WTC11 (cell line): ENCODE results near the gene DOC2A. TPM values are rescaled to one million over a fixed set of nuclear protein-coding genes. Genes with fewer than 3 reads are reported as not detected.

Experiments used
- ATAC-seq: fragments of 200-7000 bp; cut with Tn5 transposase; 2 replicates; pipeline ENCODE4 v1.10.0; 2021; ENCODE audit warnings: mild to moderate bottlenecking, moderate library complexity
- CTCF ChIA-PET: fragments of 300-600 bp; sonication (Branson Sonifier 250); formaldehyde crosslinking; loops from one replicate; lab custom pipeline; 2021; ENCODE audit warnings: antibody characterized with exemption; lab: Charles Lee
- POLR2A ChIA-PET: fragments of 350-600 bp; sonication (Branson Sonifier 250); formaldehyde crosslinking; loops from one replicate; lab custom pipeline; 2021; ENCODE audit warnings: antibody characterized with exemption; lab: Charles Lee
- DNase-seq: peaks from one replicate; pipeline ENCODE4 v3.0.0; 2021; ENCODE audit warnings: low spot score
- H3K27ac Mint-ChIP-seq: 2 replicates; pipeline ENCODE4 v1.8.0; 2021; ENCODE audit warnings: mixed read lengths
- H3K27me3 Mint-ChIP-seq: 2 replicates; pipeline ENCODE4 v1.8.0; 2021; ENCODE audit warnings: low read depth, mild to moderate bottlenecking, moderate library complexity, mixed read lengths
- H3K36me3 Mint-ChIP-seq: 2 replicates; pipeline ENCODE4 v1.8.0; 2021; ENCODE audit warnings: mixed read lengths
- H3K4me1 Mint-ChIP-seq: 2 replicates; pipeline ENCODE4 v1.8.0; 2022; ENCODE audit warnings: mixed read lengths
- H3K4me3 Mint-ChIP-seq: 2 replicates; pipeline ENCODE4 v1.8.0; 2021; ENCODE audit warnings: mild to moderate bottlenecking, moderate library complexity, mixed read lengths
- H3K9me3 Mint-ChIP-seq: 2 replicates; pipeline ENCODE4 v1.8.0; 2021; ENCODE audit warnings: mixed read lengths
- ATF2 ChIP-seq: sonication (generic); formaldehyde crosslinking; IDR thresholded peaks from 2 replicates; pipeline ENCODE4 v1.8.1; 2022; ENCODE audit warnings: low read depth, missing genetic modification reagents, borderline replicate concordance
- CBFB ChIP-seq: sonication (generic); formaldehyde crosslinking; IDR thresholded peaks from 2 replicates; pipeline ENCODE4 v1.8.1; 2022; ENCODE audit warnings: mild to moderate bottlenecking, low read depth, missing genetic modification reagents
- CDX4 ChIP-seq: fragments of 250-450 bp; sonication (Bioruptor Pico); IDR thresholded peaks from 2 replicates; pipeline ENCODE4 v1.9.0; 2021; ENCODE audit warnings: moderate library complexity, mild to moderate bottlenecking, inconsistent platforms, borderline replicate concordance
- CREM ChIP-seq: sonication (generic); formaldehyde crosslinking; IDR thresholded peaks from 2 replicates; pipeline ENCODE4 v1.8.1; 2022; ENCODE audit warnings: mild to moderate bottlenecking, missing genetic modification reagents, moderate library complexity
- FOXK1 ChIP-seq: sonication (generic); formaldehyde crosslinking; IDR thresholded peaks from 2 replicates; pipeline ENCODE4 v1.8.0; 2022; ENCODE audit warnings: mild to moderate bottlenecking, moderate library complexity, missing genetic modification reagents
- GABPB1 ChIP-seq: sonication (generic); formaldehyde crosslinking; IDR thresholded peaks from 2 replicates; pipeline ENCODE4 v1.8.1; 2023; ENCODE audit warnings: mild to moderate bottlenecking, missing genetic modification reagents
- KAT7 ChIP-seq: sonication (generic); formaldehyde crosslinking; IDR thresholded peaks from 2 replicates; pipeline ENCODE4 v1.8.1; 2023; ENCODE audit warnings: missing genetic modification reagents, mild to moderate bottlenecking, borderline replicate concordance
- NFATC4 ChIP-seq: fragments of 250-450 bp; sonication (Bioruptor Pico); IDR thresholded peaks from 2 replicates; pipeline ENCODE4 v1.9.0; 2021; ENCODE audit warnings: mild to moderate bottlenecking
- RELA ChIP-seq: sonication (generic); formaldehyde crosslinking; IDR thresholded peaks from 2 replicates; pipeline ENCODE4 v1.8.1; 2022; ENCODE audit warnings: missing genetic modification reagents, mild to moderate bottlenecking, borderline replicate concordance
- SOX15 ChIP-seq: fragments of 250-450 bp; sonication (Bioruptor Pico); IDR thresholded peaks from 2 replicates; pipeline ENCODE4 v1.9.0; 2021; ENCODE audit warnings: mild to moderate bottlenecking
- TEAD1 ChIP-seq: sonication (generic); formaldehyde crosslinking; IDR thresholded peaks from 2 replicates; pipeline ENCODE4 v1.8.0; 2022; ENCODE audit warnings: mild to moderate bottlenecking, missing genetic modification reagents
- TEAD4 ChIP-seq: sonication (generic); formaldehyde crosslinking; IDR thresholded peaks from 2 replicates; pipeline ENCODE4 v1.8.0; 2022; ENCODE audit warnings: mild to moderate bottlenecking, missing genetic modification reagents
- ZNF138 ChIP-seq: sonication (generic); formaldehyde crosslinking; conservative IDR thresholded peaks from 2 replicates; pipeline ENCODE4 v1.8.1; 2022; ENCODE audit warnings: mild to moderate bottlenecking, moderate library complexity, missing genetic modification reagents
- ZNF671 ChIP-seq: fragments of 250-450 bp; sonication (Bioruptor Pico); IDR thresholded peaks from 2 replicates; pipeline ENCODE4 v1.8.0; 2021; ENCODE audit warnings: mild to moderate bottlenecking
- total RNA-seq: library from RNA; stranded (reverse); gene quantifications from 3 replicates; pipeline ENCODE4 v1.2.3, GENCODE V29; 2021
- TF ChIP-seq, protein P1 (sequence below): sonication (generic); formaldehyde crosslinking; IDR thresholded peaks from 2 replicates; pipeline ENCODE4 v1.8.0; 2023; ENCODE audit warnings: missing genetic modification reagents

Gene DOC2A
- total RNA-seq, 1 experiment from 2014 or later = 10.8 TPM

GRCh38 chr16:29958756-29959155, 52.1 kb downstream of the DOC2A start:
- no peak for ATAC-seq
- Mint-ChIP-seq H3K36me3 (no peaks in the 10 kb centered on the region), H3K4me1 (peaks cover 13% of the 10 kb centered on the region), H3K4me3 (no peak overlapping the region), H3K27me3 (peaks cover 12% of the 10 kb centered on the region), H3K27ac (no peak overlapping the region), H3K9me3 (no peaks in the 10 kb centered on the region)
- no peak for DNase-seq
- CTCF ChIA-PET = interaction anchor here (0.7 to 1.1 kb wide), 2 partner anchors 15 to 129 kb away, joined by 3 read pairs; partner anchors contain the start of gene TAOK2
- TF ChIP-seq CREM (CRISPR knock-in tag) (no peak), TEAD4 (CRISPR knock-in tag) (no peak), RELA (CRISPR knock-in tag) (no peak), SOX15 (CRISPR knock-in tag) (no peak), CBFB (CRISPR knock-in tag) (no peak), ZNF138 (CRISPR knock-in tag) (no peak), FOXK1 (no peak), ATF2 (CRISPR knock-in tag) (no peak), NFATC4 (CRISPR knock-in tag) (no peak), CDX4 (CRISPR knock-in tag) (no peak), GABPB1 (no peak), TEAD1 (no peak), KAT7 (CRISPR knock-in tag) (no peak), ZNF671 (CRISPR knock-in tag) (no peak)
- TF ChIP-seq, protein P1, sequence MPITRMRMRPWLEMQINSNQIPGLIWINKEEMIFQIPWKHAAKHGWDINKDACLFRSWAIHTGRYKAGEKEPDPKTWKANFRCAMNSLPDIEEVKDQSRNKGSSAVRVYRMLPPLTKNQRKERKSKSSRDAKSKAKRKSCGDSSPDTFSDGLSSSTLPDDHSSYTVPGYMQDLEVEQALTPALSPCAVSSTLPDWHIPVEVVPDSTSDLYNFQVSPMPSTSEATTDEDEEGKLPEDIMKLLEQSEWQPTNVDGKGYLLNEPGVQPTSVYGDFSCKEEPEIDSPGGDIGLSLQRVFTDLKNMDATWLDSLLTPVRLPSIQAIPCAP = no peak
- POLR2A ChIA-PET = no interaction called here

Other genes starting within 250 kb of the DOC2A start
- not detected in 3 replicates for gene ZG16, start 232.8 kb downstream of the DOC2A start, total RNA-seq
- gene KIF22, start 220.3 kb downstream of the DOC2A start, total RNA-seq = 165 to 182 TPM (median 175 TPM) in 3 replicates
- gene MAZ, start 204.5 kb downstream of the DOC2A start, total RNA-seq = 392 to 405 TPM (median 395 TPM) in 3 replicates
- 20.5 to 25.3 TPM (median 23.6 TPM) in 3 replicates for gene PRRT2, start 198.8 kb downstream of the DOC2A start, total RNA-seq
- 60.1 to 69.0 TPM (median 66.8 TPM) in 3 replicates for gene PAGR1, start 194.9 kb downstream of the DOC2A start, total RNA-seq
- 8.9 to 10.8 TPM (median 10.0 TPM) in 3 replicates for gene MVP, start 190.6 kb downstream of the DOC2A start, total RNA-seq
- 70.7 to 71.7 TPM (median 70.9 TPM) in 3 replicates for gene CDIPT, start 147.8 kb downstream of the DOC2A start, total RNA-seq
- 58.2 to 68.5 TPM (median 64.2 TPM) in 3 replicates for gene SEZ6L2, start 111.5 kb downstream of the DOC2A start, total RNA-seq
- 17.6 to 26.9 TPM (median 20.2 TPM) in 3 replicates for gene ASPHD1, start 110.5 kb downstream of the DOC2A start, total RNA-seq
- gene KCTD13, start 84.8 kb downstream of the DOC2A start, total RNA-seq = 18.5 to 20.9 TPM (median 19.4 TPM) in 3 replicates
- 69.6 to 87.6 TPM (median 78.0 TPM) in 3 replicates for gene TMEM219, start 48.9 kb downstream of the DOC2A start, total RNA-seq
- 38.3 to 42.4 TPM (median 39.2 TPM) in 3 replicates for gene TAOK2, start 37.2 kb downstream of the DOC2A start, total RNA-seq
- 18.9 to 21.2 TPM (median 21.1 TPM) in 3 replicates for gene HIRIP3, start 15.4 kb downstream of the DOC2A start, total RNA-seq
- gene INO80E, start 14.8 kb downstream of the DOC2A start, total RNA-seq = 87.6 to 101 TPM (median 92.4 TPM) in 3 replicates
- not detected in 3 replicates for gene C16orf92, start 12.2 kb upstream of the DOC2A start, total RNA-seq
- 28.1 to 30.3 TPM (median 30.2 TPM) in 3 replicates for gene TLCD3B, start 20.2 kb upstream of the DOC2A start, total RNA-seq
- gene ALDOA, start 54.7 kb upstream of the DOC2A start, total RNA-seq = 1,537 to 1,958 TPM (median 1,913 TPM) in 3 replicates
- 159 to 164 TPM (median 161 TPM) in 3 replicates for gene PPP4C, start 65.0 kb upstream of the DOC2A start, total RNA-seq
- 5.1 to 7.6 TPM (median 6.6 TPM) in 3 replicates for gene TBX6, start 80.9 kb upstream of the DOC2A start, total RNA-seq
- 43.7 to 52.7 TPM (median 51.7 TPM) in 3 replicates for gene YPEL3, start 85.2 kb upstream of the DOC2A start, total RNA-seq
- gene GDPD3, start 102.5 kb upstream of the DOC2A start, total RNA-seq = 1.5 to 2.5 TPM (median 1.8 TPM) in 3 replicates
- gene MAPK3, start 112.2 kb upstream of the DOC2A start, total RNA-seq = 35.9 to 38.2 TPM (median 36.9 TPM) in 3 replicates
- 6.2 to 10.0 TPM (median 6.5 TPM) in 3 replicates for gene CORO1A, start 172.6 kb upstream of the DOC2A start, total RNA-seq
- gene BOLA2B, start 182.6 kb upstream of the DOC2A start, total RNA-seq = 191 to 206 TPM (median 192 TPM) in 3 replicates
- 37.2 to 77.0 TPM (median 53.2 TPM) in 3 replicates for gene SLX1A, start 182.8 kb upstream of the DOC2A start, total RNA-seq
- gene SULT1A3, start 188.2 kb upstream of the DOC2A start, total RNA-seq = 7.1 to 11.3 TPM (median 8.3 TPM) in 3 replicates
- 5.4 to 9.6 TPM (median 8.4 TPM) in 3 replicates for gene NPIPB13, start 237.5 kb upstream of the DOC2A start, total RNA-seq